K562 (cell line): ENCODE data around the gene RAP1A. TPM values are rescaled to one million over a fixed set of nuclear protein-coding genes. Genes with fewer than 3 reads are reported as not detected.

Experiments
- ATAC-seq: fragments of 200-7000 bp; cut with Tn5 transposase; 3 replicates; pipeline ENCODE4 v1.9.1; 2020; ENCODE audit warnings: moderate library complexity
- BruUV-seq: library from RNA; stranded (reverse); fragments of 400-500 nt; replicated peaks from 2 replicates; lab custom pipeline; 2021; lab: Mats Ljungman, UMichigan
- CTCF ChIA-PET: fragments of 300-600 bp; formaldehyde crosslinking; extraction: SDS; loops from one replicate; lab custom pipeline; 2021; ENCODE audit warnings: low intra/inter-chr PET ratio; lab: Yijun Ruan, JAX
- POLR2A ChIA-PET: fragments of 300-600, 350-650 bp; sonication (Branson Sonifier 250); formaldehyde crosslinking; extraction: SDS; loops from one replicate; lab custom pipeline; 2021; ENCODE audit warnings: antibody characterized with exemption, inconsistent platforms; lab: Yijun Ruan, JAX
- DNase-seq, 4 experiments: peaks; one replicate each; pipeline versions ENCODE4 v3.0.0 to v3.0.0-alpha.2; 2011 to 2018; ENCODE audit warnings: low spot score in 3 of 4, mixed read lengths in 3 of 4; ENCODE audit errors: extremely low read depth in 1 of 4
- FAIRE-seq: peaks from 2 replicates; lab custom pipeline; 2011; peaks lifted over from hg19 to GRCh38; lab: Jason Lieb, UNC
- H2AFZ ChIP-seq: 2 replicates; pipeline ENCODE4 v1.6.0; 2011; ENCODE audit warnings: low read depth, low read length, control low read depth, inconsistent platforms
- H3K27ac ChIP-seq: fragments of 200-600 bp; 3 replicates; pipeline ENCODE4 v1.8.0; 2011; ENCODE audit warnings: low read depth, mild to moderate bottlenecking, control low read depth, inconsistent platforms, low read length, moderate library complexity, mixed read lengths; ENCODE audit errors: extremely low read depth
- H3K27me3 ChIP-seq, 2 experiments: fragments of 300-600 bp in 1 of 2; 2 replicates in 1 of 2; 3 replicates in 1 of 2; pipeline versions ENCODE4 v1.6.0 to v1.8.0; 2011; ENCODE audit warnings: inconsistent platforms in 2 of 2, low read length in 2 of 2, mild to moderate bottlenecking in 1 of 2, mixed read lengths in 1 of 2, moderate library complexity in 1 of 2; ENCODE audit not compliant: control insufficient read depth in 2 of 2, insufficient read depth in 2 of 2
- H3K36me3 ChIP-seq: fragments of 300-600 bp; 3 replicates; pipeline ENCODE4 v1.8.0; 2011; ENCODE audit warnings: mild to moderate bottlenecking, low read length, inconsistent platforms; ENCODE audit not compliant: control insufficient read depth, insufficient read depth
- H3K4me1 ChIP-seq, 2 experiments: fragments of 200-600 bp in 1 of 2; replicated peaks in 1 of 2; 2 replicates in 1 of 2; 3 replicates in 1 of 2; pipeline versions ENCODE4 v1.5.1 to v1.8.0; 2011; ENCODE audit warnings: inconsistent platforms in 2 of 2, low read length in 2 of 2, mild to moderate bottlenecking in 1 of 2, mixed read lengths in 1 of 2, moderate library complexity in 1 of 2; ENCODE audit not compliant: control insufficient read depth in 2 of 2, insufficient read depth in 2 of 2
- H3K4me2 ChIP-seq: 2 replicates; pipeline ENCODE4 v1.6.1; 2011; ENCODE audit warnings: low read length, control low read depth, inconsistent platforms, mixed read lengths; ENCODE audit not compliant: insufficient read depth
- H3K4me3 ChIP-seq: fragments of 200-600 bp; sonication (generic), shearing (Covaris generic); 2 replicates; pipeline ENCODE4 v1.5.1; 2016; ENCODE audit warnings: control low read depth, inconsistent platforms
- H3K79me2 ChIP-seq: fragments of 200-600 bp; 3 replicates; pipeline ENCODE4 v1.8.0; 2011; ENCODE audit warnings: low read length, inconsistent platforms; ENCODE audit not compliant: control insufficient read depth, insufficient read depth
- H3K9ac ChIP-seq, 2 experiments: 2 replicates each; pipeline versions ENCODE4 v1.6.0 to v1.6.1; 2011; ENCODE audit warnings: low read depth in 2 of 2, low read length in 2 of 2, control low read depth in 1 of 2, inconsistent platforms in 1 of 2, mild to moderate bottlenecking in 1 of 2, mixed read lengths in 1 of 2; ENCODE audit not compliant: insufficient read depth in 1 of 2
- H3K9me1 ChIP-seq: one replicate; pipeline ENCODE4 v1.6.0; 2011; ENCODE audit warnings: inconsistent platforms, mild to moderate bottlenecking, low read length, moderate library complexity; ENCODE audit not compliant: control insufficient read depth, insufficient read depth
- H3K9me3 ChIP-seq: replicated peaks from 2 replicates; pipeline ENCODE4 v1.5.1; 2011; ENCODE audit warnings: low read depth, low read length, inconsistent platforms; ENCODE audit not compliant: control insufficient read depth, insufficient read depth
- H4K20me1 ChIP-seq: replicated peaks from 2 replicates; pipeline ENCODE4 v1.6.1; 2011; ENCODE audit warnings: low read length, inconsistent platforms, mixed read lengths; ENCODE audit not compliant: control insufficient read depth, insufficient read depth
- CBX2 ChIP-seq: fragments of 200-600 bp; sonication (generic); IDR thresholded peaks from one replicate; pipeline ENCODE4 v1.6.1; 2012; ENCODE audit warnings: mild to moderate bottlenecking, low read length, inconsistent platforms; ENCODE audit not compliant: insufficient read depth, poor library complexity, severe bottlenecking
- HDAC8 ChIP-seq: fragments of 450-650 bp; IDR thresholded peaks from 2 replicates; pipeline ENCODE4 v1.6.1; 2016; ENCODE audit warnings: mild to moderate bottlenecking, missing genetic modification characterization, moderate library complexity, missing compliant biosample characterization
- MCM7 ChIP-seq, 2 experiments: fragments of 450-650 bp; IDR thresholded peaks; 2 replicates each; pipeline ENCODE4 v1.6.1; 2016 to 2018
- NCOR1 ChIP-seq: fragments of 450-650 bp; IDR thresholded peaks from 2 replicates; pipeline ENCODE4 v1.6.1; 2016; ENCODE audit warnings: mild to moderate bottlenecking, moderate library complexity
- PURB ChIP-seq: sonication (generic); formaldehyde crosslinking; IDR thresholded peaks from 2 replicates; pipeline ENCODE4 v1.9.0; 2021; ENCODE audit warnings: low read depth, mild to moderate bottlenecking, missing genetic modification reagents
- SUPT5H ChIP-seq: fragments of 450-650 bp; IDR thresholded peaks from 2 replicates; pipeline ENCODE4 v1.6.1; 2016
- TSC22D4 ChIP-seq: fragments of 450-650 bp; IDR thresholded peaks from 2 replicates; pipeline ENCODE4 v1.6.1; 2016; ENCODE audit warnings: missing genetic modification characterization, missing biosample characterization, control low read depth
- whole genome bisulfite sequencing: fragments of 100-300 bp; shearing (Covaris generic); methylation state at CpG from one replicate; pipeline ENCODE4 v1.1.6; 2016; ENCODE audit warnings: low coverage, mixed read lengths; ENCODE audit not compliant: insufficient coverage; ENCODE audit errors: missing lambda C conversion rate; 5-methylcytosine and 5-hydroxymethylcytosine counted together
- in situ Hi-C: fragments of 300-500 bp; cut with MboI; formaldehyde crosslinking; loops from 4 replicates; pipeline ENCODE4 v1.15.0; 2018; ENCODE audit warnings: inconsistent platforms, mixed read lengths
- intact Hi-C: fragments of 100-400 bp; cut with micrococcal nuclease; formaldehyde crosslinking; loops from 2 replicates; pipeline ENCODE4 v1.14.2; 2022
- polyA plus RNA-seq, 8 experiments: library from polyadenylated mRNA; depleted of rRNA in 4 of 8; stranded (reverse) in 5 of 8; unstranded in 3 of 8; fragments of >200 nt; fragmentation: Nextera tagmentation in 2 of 8; fragmentation: Illumina TruSeq in 1 of 8; extraction: Ambion mirVana in 2 of 8; extraction: Trizol in 1 of 8; gene quantifications; 2 replicates each; pipeline versions ENCODE4 v1.2.1 to v1.2.3, GENCODE V29; 2011 to 2014; ENCODE audit warnings: inconsistent platforms in 1 of 8, missing spikeins in 1 of 8
- total RNA-seq, 7 experiments: library from RNA; depleted of rRNA in 6 of 7; stranded (reverse); fragments of >200 nt in 6 of 7; fragmentation: Illumina TruSeq in 2 of 7; extraction: Trizol in 2 of 7; gene quantifications; 2 replicates each; pipeline versions ENCODE4 v1.2.1 to v1.2.3, GENCODE V29; 2011 to 2021; ENCODE audit warnings: low replicate concordance in 1 of 7
- TF ChIP-seq, protein P1 (sequence below): fragments of 250-450 bp; sonication (Bioruptor Pico); IDR thresholded peaks from 2 replicates; pipeline ENCODE4 v1.5.0; 2020; ENCODE audit warnings: mild to moderate bottlenecking, borderline replicate concordance
- TF ChIP-seq, protein P2 (sequence below): fragments of 250-450 bp; sonication (Bioruptor Pico); IDR thresholded peaks from 2 replicates; pipeline ENCODE4 v1.9.0; 2021; ENCODE audit warnings: mild to moderate bottlenecking

RAP1A gene
- total and polyA plus RNA-seq, 9 of the 15 experiments (the other 6 are each of a cell fraction or from before 2014, with no cell fraction given): 13.4 to 86.2 (median 32.5) TPM

DNA sequence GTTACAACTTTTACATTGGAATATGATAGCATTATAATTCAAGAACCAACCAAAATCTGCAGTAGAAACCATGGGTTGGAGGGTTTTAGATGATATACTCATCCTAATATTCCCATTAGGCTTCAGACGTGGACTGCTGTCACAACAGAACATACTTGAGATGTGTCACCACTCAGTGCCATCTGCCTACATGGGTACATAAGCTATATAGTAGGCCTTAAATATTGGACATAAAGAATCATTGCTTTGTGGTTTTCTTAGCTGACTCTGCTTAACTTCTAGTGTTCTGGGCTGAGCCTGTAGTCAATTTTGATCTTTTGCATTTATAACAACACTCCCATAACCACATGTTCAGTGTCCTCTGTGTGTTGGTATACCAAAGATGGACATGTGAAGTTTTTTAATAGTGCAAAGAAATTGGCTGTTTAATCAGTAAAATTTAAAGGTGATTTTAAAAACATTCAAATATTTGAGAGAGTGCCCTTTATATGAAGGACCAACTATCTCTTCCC is 14.2 kb downstream of the RAP1A start:
- no peak overlapping the region for H3K27ac ChIP-seq
- no peak overlapping the region for H3K9ac ChIP-seq
- intact Hi-C loops (no loop called here), in situ Hi-C loops (no loop called here)
- no peak overlapping the region for H3K4me3 ChIP-seq
- WGBS: 81% methylated on average over 1 of the region's 1 CpG
- no peaks in the 10 kb centered on the region; a peak in 1 of 5 replicates for H3K4me1 ChIP-seq
- FAIRE-seq (no peak), ATAC-seq (no peak), DNase-seq (no peak)
- no peaks in the 10 kb centered on the region for H3K27me3 ChIP-seq
- H3K79me2 ChIP-seq: peaks cover 91% of the 10 kb centered on the region
- H3K9me3 ChIP-seq: no peaks in the 10 kb centered on the region
- H4K20me1 ChIP-seq: no peaks in the 10 kb centered on the region
- H3K4me2 ChIP-seq: no peak overlapping the region
- no TSS peak for BruUV-seq
- H3K9me1 ChIP-seq: no peaks in the 10 kb centered on the region
- H3K36me3 ChIP-seq: no peaks in the 10 kb centered on the region
- ChIA-PET POLR2A (interaction anchor here (0.6 to 0.8 kb wide), 2 partner anchors 461 to 1176 kb away, joined by 3 read pairs; no protein-coding TSS in a partner anchor), CTCF (no interaction called here)
- no peak overlapping the region for H2AFZ ChIP-seq
- TF ChIP-seq PURB (CRISPR knock-in tag): no peak
- TF ChIP-seq SUPT5H: no peak
- no peak for TF ChIP-seq TSC22D4 (tag)
- no peak for TF ChIP-seq NCOR1
- TF ChIP-seq, protein P1, sequence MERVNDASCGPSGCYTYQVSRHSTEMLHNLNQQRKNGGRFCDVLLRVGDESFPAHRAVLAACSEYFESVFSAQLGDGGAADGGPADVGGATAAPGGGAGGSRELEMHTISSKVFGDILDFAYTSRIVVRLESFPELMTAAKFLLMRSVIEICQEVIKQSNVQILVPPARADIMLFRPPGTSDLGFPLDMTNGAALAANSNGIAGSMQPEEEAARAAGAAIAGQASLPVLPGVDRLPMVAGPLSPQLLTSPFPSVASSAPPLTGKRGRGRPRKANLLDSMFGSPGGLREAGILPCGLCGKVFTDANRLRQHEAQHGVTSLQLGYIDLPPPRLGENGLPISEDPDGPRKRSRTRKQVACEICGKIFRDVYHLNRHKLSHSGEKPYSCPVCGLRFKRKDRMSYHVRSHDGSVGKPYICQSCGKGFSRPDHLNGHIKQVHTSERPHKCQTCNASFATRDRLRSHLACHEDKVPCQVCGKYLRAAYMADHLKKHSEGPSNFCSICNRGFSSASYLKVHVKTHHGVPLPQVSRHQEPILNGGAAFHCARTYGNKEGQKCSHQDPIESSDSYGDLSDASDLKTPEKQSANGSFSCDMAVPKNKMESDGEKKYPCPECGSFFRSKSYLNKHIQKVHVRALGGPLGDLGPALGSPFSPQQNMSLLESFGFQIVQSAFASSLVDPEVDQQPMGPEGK (CRISPR knock-in tag): no peak
- no peak for TF ChIP-seq MCM7 (IDR thresholded peaks at IDR 0.05)
- no peak for TF ChIP-seq CBX2
- TF ChIP-seq, protein P2, sequence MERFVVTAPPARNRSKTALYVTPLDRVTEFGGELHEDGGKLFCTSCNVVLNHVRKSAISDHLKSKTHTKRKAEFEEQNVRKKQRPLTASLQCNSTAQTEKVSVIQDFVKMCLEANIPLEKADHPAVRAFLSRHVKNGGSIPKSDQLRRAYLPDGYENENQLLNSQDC (CRISPR knock-in tag): no peak
- TF ChIP-seq HDAC8 (tag): no peak
